K562 (cell line): ENCODE data around the gene PRSS27. TPM values are rescaled to one million over a fixed set of nuclear protein-coding genes. Genes with fewer than 3 reads are reported as not detected.

ENCODE experiments used
- CUX1 ChIP-seq: fragments of 200-800 bp; sonication (Bioruptor generic); IDR thresholded peaks from 2 replicates; pipeline ENCODE4 v1.6.1; 2016; ENCODE audit warnings: missing genetic modification characterization, missing compliant biosample characterization
- HINFP ChIP-seq: fragments of 450-650 bp; conservative IDR thresholded peaks from 2 replicates; pipeline ENCODE4 v1.6.1; 2016; ENCODE audit warnings: missing genetic modification characterization, low read depth, mild to moderate bottlenecking, control low read depth, missing compliant biosample characterization
- ID3 ChIP-seq, 2 experiments: fragments of 250-450 bp in 1 of 2; fragments of 450-650 bp in 1 of 2; sonication (Bioruptor Pico) in 1 of 2; IDR thresholded peaks; 2 replicates each; pipeline versions ENCODE4 v1.6.1 to v1.8.0; 2016 to 2021; ENCODE audit warnings: mild to moderate bottlenecking in 2 of 2, moderate library complexity in 2 of 2, missing compliant biosample characterization in 1 of 2, missing genetic modification characterization in 1 of 2
- KDM1A ChIP-seq, 2 experiments: fragments of 450-650 bp; IDR thresholded peaks; 2 replicates each; pipeline ENCODE4 v1.6.1; 2016; ENCODE audit warnings: mild to moderate bottlenecking in 2 of 2
- KDM5B ChIP-seq: fragments of 200-600 bp; sonication (generic); IDR thresholded peaks from 2 replicates; pipeline ENCODE4 v1.6.1; 2012; ENCODE audit warnings: low read depth, mild to moderate bottlenecking, moderate library complexity, low read length, control low read depth, inconsistent platforms; ENCODE audit not compliant: insufficient replicate concordance
- KLF1 ChIP-seq: fragments of 450-650 bp; IDR thresholded peaks from 2 replicates; pipeline ENCODE4 v1.6.1; 2016; ENCODE audit warnings: missing genetic modification characterization, missing compliant biosample characterization
- RNF219 ChIP-seq: fragments of 250-450 bp; sonication (Bioruptor Pico); IDR thresholded peaks from 2 replicates; pipeline ENCODE4 v1.5.0; 2022; ENCODE audit warnings: mild to moderate bottlenecking
- STAG1 ChIP-seq: sonication (generic); formaldehyde crosslinking; IDR thresholded peaks from 2 replicates; pipeline ENCODE4 v1.5.0; 2020; ENCODE audit warnings: missing genetic modification reagents, borderline replicate concordance
- U2AF2 ChIP-seq: fragments of 200-400 bp; formaldehyde crosslinking; optimal IDR thresholded peaks from 2 replicates; pipeline ENCODE3; 2017; ENCODE audit warnings: low read depth, mild to moderate bottlenecking, low read length
- UBTF ChIP-seq, 2 experiments: IDR thresholded peaks; 2 replicates each; pipeline ENCODE4 v1.6.1; 2012; ENCODE audit warnings: improper control_type of control experiment in 2 of 2, low read depth in 2 of 2, low read length in 2 of 2, borderline replicate concordance in 1 of 2
- ZC3H8 ChIP-seq: fragments of 450-650 bp; IDR thresholded peaks from 2 replicates; pipeline ENCODE4 v1.6.1; 2017
- ZNF253 ChIP-seq: fragments of 250-450 bp; sonication (Bioruptor Pico); conservative IDR thresholded peaks from 2 replicates; pipeline ENCODE4 v1.6.1; 2021; ENCODE audit warnings: mild to moderate bottlenecking
- ZNF699 ChIP-seq: fragments of 250-450 bp; sonication (Bioruptor Pico); IDR thresholded peaks from 2 replicates; pipeline ENCODE4 v1.8.0; 2021; ENCODE audit warnings: mild to moderate bottlenecking, moderate library complexity; ENCODE audit not compliant: insufficient replicate concordance
- polyA plus RNA-seq, 8 experiments: library from polyadenylated mRNA; depleted of rRNA in 4 of 8; stranded (reverse) in 5 of 8; unstranded in 3 of 8; fragments of >200 nt; fragmentation: Nextera tagmentation in 2 of 8; fragmentation: Illumina TruSeq in 1 of 8; extraction: Ambion mirVana in 2 of 8; extraction: Trizol in 1 of 8; gene quantifications; 2 replicates each; pipeline versions ENCODE4 v1.2.1 to v1.2.3, GENCODE V29; 2011 to 2014; ENCODE audit warnings: inconsistent platforms in 1 of 8, missing spikeins in 1 of 8
- total RNA-seq, 7 experiments: library from RNA; depleted of rRNA in 6 of 7; stranded (reverse); fragments of >200 nt in 6 of 7; fragmentation: Illumina TruSeq in 2 of 7; extraction: Trizol in 2 of 7; gene quantifications; 2 replicates each; pipeline versions ENCODE4 v1.2.1 to v1.2.3, GENCODE V29; 2011 to 2021; ENCODE audit warnings: low replicate concordance in 1 of 7

The PRSS27 gene
- total and polyA plus RNA-seq, 9 of the 15 experiments (the other 6 are each of a cell fraction or from before 2014, with no cell fraction given), result 0.09 to 0.20 (median 0.17) TPM; not detected in 5

- TF ChIP-seq ZNF253 (CRISPR knock-in tag), result no peak
- TF ChIP-seq RNF219 (CRISPR knock-in tag), result no peak
- TF ChIP-seq KLF1, result no peak
- no peak for TF ChIP-seq ZC3H8
- TF ChIP-seq STAG1 (CRISPR knock-in tag), result no peak
- no peak for TF ChIP-seq U2AF2
- TF ChIP-seq ID3 (CRISPR knock-in tag; IDR thresholded peaks at IDR 0.05), result no peak
- TF ChIP-seq ID3 (tag; IDR thresholded peaks at IDR 0.05), result no peak
- no peak for TF ChIP-seq HINFP
- TF ChIP-seq KDM5B, result peak; percentile 62
- TF ChIP-seq CUX1, result no peak
- no peak for TF ChIP-seq ZNF699 (CRISPR knock-in tag)
- TF ChIP-seq UBTF (IDR thresholded peaks at IDR 0.05; ENCODE audit: borderline replicate concordance in 1 of 2, low read depth in 2 of 2, low read length in 2 of 2), result 0 out of 4 replicates have a peak, but pooled peaks of 1 of the 2 experiments have one; percentile 57
- peak in 1 of 2 experiments; percentile 41; a peak in 1 of 4 replicates for TF ChIP-seq KDM1A (IDR thresholded peaks at IDR 0.05)
Observed at GRCh38 chr16:2673066-2673999, 46.7 kb downstream of the PRSS27 start (continued).
